ENCODE measurements around the gene ANKHD1.
"Not testable (repeated sequence)": the region's sequence is repeated elsewhere in the genome, so short reads cannot be mapped to it uniquely, and the experiment has no call there.

The ANKHD1 gene

GRCh38 chr5:140420665-140421361 is 19.2 kb downstream of the ANKHD1 start:
- no peak for DNase-seq (ENCODE audit: low read depth)

DNA sequence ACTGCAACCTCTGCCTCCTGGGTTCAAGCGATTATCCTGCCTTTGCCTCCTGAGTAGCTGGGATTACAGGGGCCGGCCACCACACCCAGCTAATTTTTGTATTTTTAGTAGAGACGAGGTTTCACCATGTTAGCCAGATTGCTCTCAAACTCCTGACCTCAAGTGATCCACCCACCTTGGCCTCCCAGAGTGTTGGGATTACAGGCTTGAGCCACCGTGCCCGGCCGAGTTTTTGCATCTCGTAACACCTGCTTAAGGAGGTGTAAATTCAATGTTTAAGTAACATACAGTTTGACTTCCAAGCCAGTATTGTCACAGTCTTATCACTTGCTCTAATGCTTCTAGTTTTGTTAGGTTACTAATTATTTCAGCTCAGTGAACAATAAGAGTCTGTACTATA is 19.7 kb downstream of the ANKHD1 start:
- not testable (repeated sequence) for DNase-seq (ENCODE audit: low read depth)

DNA sequence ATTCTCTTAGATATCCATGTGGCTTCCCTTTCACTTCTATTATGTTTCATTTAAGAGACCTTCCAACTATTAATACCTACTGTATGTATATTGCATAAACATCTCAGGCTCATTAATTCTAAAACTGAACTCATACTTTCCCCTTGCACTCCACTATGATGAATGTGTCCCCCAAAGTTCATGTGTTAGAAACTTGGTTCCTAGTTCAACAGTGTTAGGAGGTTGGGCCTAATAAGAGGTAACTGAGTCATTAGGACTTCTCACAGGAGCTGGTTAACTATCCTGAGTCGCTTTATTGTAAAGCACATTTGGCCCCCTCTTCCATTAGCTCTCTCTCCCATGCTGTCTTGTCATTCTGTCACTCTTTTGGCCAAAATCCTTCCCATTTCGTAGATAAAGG is 22.0 kb downstream of the ANKHD1 start:
- no peak for DNase-seq (ENCODE audit: low read depth)

GRCh38 chr5:140424135-140424534 is 22.5 kb downstream of the ANKHD1 start:
- no peak for DNase-seq (ENCODE audit: low read depth)

DNA sequence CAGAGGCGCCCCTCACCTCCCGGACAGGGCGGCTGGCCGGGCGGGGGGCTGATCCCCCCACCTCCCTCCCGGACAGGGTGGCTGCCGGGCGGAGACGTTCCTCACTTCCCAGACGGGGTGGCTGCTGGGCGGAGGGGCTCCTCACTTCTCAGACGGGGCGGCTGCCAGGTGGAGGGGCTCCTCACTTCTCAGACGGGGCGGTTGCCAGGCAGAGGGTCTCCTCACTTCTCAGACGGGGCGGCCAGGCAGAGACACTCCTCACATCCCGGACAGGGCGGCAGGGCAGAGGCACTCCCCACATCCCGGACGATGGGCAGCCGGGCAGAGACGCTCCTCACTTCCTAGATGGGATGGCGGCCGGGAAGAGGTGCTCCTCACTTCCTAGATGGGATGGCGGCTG is 26.1 kb downstream of the ANKHD1 start:
- DNase-seq (ENCODE audit: low read depth): not testable (repeated sequence)

DNA sequence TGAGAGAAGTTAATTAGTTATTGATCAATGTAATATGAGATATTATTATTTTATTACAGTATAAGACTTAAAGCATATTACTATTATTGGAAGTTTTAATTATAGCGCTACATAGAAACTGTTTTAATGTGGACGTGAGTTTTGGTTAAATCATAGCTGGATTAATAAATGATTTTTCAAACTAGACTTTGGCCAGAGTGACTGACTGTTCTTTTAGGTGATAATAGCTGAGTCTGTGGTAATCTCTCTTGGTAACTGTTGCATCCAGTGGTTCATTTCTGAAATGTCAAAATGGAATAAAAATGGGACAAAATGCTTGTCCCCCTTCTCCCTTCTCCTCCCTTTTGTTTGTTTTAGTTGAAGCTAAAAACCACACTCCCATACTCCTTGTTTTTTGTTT is 28.1 kb downstream of the ANKHD1 start:
- DNase-seq (ENCODE audit: low read depth): no peak

DNA sequence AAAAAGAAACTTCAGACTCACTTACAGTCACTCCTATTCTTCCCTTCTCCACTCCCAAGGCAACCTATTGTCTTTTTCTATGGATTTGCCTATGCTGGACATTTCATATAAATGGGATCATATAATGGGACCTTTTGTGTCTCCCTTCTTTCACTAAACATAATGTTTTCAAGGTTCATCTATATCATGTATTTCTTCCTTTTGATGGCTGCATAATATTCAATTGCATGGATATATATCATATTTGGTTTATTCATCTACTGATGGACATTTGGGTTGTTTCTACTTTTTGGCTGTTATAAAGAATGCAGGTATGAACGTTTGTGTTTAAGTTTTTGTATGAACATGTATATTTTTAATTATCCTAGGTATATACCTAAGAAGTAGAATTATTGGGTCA is 30.6 kb downstream of the ANKHD1 start:
- no peak for DNase-seq (ENCODE audit: low read depth)

DNA sequence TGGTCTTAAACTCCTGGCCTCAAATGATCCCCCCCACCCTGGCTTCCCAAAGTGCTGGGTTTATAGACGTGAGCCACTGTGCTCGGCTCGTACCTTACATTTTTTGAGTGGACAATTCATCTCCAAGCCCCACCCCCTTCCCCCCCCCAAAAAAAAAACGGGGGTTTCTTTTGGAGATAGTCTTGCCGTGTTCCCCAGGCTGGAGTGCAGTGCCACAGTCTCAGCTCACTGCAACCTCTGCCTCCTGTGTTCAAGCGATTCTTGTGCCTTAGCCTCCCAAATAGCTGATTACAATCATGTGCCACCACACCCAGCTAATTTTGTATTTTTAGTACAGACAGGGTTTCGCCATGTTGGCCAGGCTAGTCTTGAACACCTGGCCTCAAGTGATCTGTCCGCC is 31.3 kb downstream of the ANKHD1 start:
- DNase-seq (ENCODE audit: low read depth): no peak

GRCh38 chr5:140457368-140457767 is 55.7 kb downstream of the ANKHD1 start:
- not testable (repeated sequence) for DNase-seq (ENCODE audit: low read depth)

- no peak for DNase-seq (ENCODE audit: low read depth)
These were observed 65.5 kb downstream of the ANKHD1 start for GRCh38 chr5:140466981-140467742.

- no peak for DNase-seq (ENCODE audit: low read depth)
These were observed 66.6 kb downstream of the ANKHD1 start for GRCh38 chr5:140468188-140468587.

DNA sequence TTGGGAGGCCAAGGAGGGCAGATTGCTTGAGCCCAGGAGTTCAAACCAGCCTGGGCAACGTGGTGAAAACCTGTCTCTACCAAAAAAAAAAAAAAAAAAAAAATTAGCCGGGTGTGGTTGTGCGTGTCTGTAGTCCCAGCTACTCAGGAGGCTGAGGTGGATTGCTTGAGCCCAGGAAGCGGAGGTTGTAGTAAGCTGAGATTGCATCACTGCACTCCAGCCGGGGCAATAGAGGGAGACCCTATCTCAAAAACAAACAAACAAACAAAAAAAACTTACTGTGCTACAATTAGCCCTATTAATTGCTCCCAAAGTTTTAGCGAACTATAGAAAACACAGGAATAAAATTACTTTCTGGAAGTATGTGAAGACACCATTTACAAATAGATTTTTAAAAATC is 67.6 kb downstream of the ANKHD1 start:
- DNase-seq (ENCODE audit: low read depth): no peak

DNA sequence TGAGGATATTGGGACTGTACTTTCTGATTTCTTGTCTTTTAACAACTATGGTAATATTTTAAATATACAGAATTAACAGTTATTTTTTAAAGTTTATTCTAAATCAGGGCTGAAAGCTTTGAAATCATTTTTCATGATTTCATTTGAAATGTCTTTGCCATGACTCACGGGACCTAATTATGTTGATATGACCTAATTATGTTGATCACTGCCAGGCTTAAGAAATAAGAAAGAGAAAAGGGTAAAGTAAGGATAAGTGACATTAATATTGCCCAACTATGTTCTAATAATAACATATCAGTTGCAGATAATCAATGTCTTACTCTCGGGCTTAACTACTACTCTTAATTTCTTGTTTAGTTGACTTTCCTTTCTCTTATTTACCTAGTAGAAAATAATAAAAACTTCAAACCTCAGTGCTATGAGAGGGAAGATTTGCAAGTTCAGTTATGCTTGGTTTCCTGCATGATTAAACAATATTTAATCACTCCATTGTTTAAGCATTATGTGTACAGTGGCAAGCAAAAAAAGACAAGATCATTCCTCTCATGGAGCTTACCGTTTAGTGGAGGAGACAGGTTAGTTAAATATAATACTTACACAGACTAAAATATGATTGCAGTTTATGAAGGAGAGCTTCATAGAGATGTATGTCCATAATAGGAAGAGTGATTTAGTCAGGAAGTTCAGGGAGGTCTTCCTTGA is 78.8 kb downstream of the ANKHD1 start:
- no peak for DNase-seq (ENCODE audit: low read depth)

DNA sequence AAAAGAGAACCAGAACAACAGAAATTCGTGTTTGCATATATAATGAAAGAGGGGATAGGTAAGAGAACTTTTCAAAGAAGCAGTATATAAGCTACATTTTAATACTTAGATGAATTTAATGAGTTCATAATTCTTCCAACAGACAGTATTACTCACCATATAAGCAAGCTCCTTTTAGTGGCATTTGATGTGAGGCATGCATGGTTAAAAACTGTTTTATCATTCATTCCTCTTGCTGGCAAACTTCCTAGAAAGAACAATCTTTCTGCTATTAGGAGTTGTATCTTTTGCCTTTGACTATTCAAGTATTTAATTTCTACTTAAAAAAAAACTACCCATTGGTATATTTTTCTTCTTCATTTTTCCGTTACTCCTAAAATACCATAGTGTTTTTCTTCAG is 80.1 kb downstream of the ANKHD1 start:
- DNase-seq (ENCODE audit: low read depth): no peak

DNA sequence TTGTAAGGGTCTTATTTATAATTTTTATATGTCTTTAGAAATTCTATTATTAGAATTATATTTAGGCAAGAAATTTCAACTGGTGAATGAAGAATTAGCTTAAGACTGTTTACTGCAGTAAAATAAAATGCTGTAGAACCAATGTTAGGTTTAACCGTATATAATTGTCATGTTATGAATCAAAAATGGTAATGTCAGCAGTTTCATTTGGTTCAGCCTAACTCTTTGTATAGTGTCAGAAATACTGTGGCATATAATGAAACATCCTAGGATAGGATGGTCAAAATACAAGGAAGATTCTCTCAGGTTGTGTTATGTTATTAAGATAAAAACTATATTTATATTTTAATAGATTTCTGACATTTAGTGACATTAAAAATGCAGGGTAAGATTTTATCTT is 81.4 kb downstream of the ANKHD1 start:
- DNase-seq (ENCODE audit: low read depth): no peak

DNA sequence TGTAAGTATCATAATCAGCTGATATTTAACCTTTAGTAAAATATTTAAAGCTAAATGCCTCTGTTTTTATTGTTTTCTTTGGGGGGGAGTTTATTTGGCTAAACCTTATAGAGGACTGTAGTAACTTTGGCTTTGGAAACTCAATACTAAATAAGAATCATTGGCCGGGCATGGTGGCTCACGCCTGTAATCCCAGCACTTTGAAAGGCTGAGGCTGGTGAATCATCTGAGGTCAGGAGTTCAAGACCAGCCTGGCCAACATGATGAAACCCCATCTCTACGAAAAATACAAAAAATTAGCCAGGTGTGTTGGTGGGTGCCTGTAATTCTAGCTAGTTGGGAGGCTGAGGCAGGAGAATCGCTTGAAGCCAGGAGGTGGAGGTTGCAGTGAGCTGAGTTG is 86.5 kb downstream of the ANKHD1 start:
- not testable (repeated sequence) for DNase-seq (ENCODE audit: low read depth)

DNA sequence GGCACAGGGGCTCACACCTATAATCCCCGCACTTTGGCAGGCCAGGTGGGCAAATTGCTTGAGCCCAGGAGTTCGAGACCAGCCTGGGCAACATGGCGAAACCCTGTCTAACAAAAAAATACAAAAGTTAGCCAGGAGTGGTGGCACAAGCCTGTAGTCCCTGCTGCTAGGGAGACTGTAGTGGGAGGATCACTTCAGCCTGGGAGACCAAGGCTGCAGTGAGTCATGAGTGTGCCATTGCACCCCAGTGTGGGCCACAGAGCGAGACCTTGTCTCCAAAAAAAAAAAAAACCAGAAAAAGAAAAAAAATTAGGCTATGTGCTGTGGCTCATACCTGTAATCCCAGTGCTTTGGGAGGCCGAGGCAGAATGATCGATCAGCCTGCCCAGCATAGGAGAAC is 87.3 kb downstream of the ANKHD1 start:
- no peak for DNase-seq (ENCODE audit: low read depth)

GRCh38 chr5:140497897-140498296 is 96.3 kb downstream of the ANKHD1 start:
- no peak for DNase-seq (ENCODE audit: low read depth)

DNA sequence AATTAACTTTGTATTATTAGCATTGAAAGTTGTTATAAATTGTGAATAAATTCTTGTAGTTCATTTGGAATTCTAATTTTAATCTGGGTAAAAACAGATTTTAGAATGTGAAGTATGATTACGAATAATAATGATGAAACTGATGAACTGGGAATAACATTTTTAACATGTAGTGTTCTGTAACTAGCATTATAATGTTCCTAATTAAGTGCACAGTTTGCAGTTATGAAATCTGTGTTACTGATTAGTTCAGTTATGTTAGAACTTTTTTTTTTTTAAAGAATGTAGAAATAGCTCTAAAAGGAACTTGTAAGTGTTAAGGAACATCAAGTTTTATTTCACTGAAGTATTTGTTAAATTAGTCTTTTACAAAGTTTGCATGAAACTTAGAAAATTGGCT is 97.0 kb downstream of the ANKHD1 start:
- no peak for DNase-seq (ENCODE audit: low read depth)

DNA sequence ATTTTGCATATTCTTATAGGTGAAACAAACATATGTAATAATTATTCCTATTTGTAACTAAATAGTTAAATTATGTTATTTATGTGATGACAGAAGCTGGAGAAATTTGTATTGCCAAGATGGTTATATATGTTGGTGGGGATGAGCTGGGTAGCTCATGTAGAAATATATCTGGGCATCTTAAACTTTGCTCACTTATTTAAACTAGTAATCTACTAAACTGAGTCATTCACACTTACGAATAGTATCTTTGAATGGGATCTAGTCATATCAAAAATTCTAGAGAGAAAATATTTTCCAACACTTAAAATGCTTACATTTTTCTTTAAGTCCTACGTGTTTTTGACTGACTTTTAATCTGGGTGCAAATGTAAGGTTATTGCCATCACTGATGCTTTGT is 101.2 kb downstream of the ANKHD1 start:
- DNase-seq (ENCODE audit: low read depth): no peak

DNA sequence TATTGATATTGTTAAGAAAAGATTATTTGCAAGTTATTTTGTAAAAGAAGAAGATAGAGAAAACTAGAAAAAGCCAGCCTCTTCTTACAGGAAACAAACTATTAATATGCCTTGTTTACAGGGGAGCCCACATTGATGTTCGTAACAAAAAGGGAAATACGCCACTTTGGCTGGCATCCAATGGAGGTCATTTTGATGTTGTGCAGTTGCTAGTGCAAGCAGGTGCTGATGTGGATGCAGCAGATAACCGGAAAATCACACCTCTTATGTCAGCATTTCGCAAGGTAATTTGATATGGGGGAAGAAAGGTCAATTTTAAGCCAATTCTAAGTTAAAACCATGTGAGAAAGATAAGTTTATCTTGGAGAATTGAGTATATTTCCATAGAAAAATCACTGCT is 108.3 kb downstream of the ANKHD1 start:
- DNase-seq (ENCODE audit: low read depth): no peak

DNA sequence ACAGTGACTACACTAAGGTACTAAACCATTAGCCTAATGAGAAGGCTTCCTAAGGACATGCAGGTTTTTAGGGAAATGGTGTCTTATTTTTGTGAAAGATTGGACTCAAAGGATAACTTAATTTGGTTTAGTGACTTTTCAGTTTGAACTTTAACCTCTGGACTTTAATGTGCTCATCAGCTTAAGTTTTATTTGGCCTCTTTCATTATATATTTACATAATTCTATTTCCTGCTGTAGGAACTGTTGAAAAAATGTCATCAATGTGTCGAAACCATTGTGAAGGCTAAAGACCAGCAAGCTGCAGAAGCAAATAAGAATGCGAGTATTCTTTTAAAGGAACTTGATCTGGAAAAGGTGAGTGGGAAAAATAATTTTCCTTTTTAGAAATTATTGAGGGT is 111.5 kb downstream of the ANKHD1 start:
- no peak for DNase-seq (ENCODE audit: low read depth)

DNA sequence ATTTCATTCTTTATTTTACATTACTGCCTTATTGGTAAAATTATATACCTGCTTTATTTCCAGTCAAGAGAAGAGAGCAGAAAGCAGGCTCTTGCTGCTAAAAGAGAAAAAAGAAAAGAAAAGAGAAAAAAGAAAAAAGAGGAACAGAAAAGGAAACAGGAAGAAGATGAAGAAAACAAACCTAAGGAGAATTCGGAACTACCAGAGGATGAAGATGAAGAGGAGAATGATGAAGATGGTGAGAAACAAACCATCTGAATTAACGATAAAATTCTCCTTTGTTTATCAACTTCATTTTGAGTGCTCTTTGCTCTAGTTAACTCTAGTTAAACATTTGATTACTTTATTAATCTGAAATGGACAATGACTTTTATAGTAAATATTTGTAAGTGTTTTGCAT is 122.4 kb downstream of the ANKHD1 start:
- DNase-seq (ENCODE audit: low read depth): no peak
